Stimulated activated CD4-positive, alpha-beta T cell treated with anti-CD3 and anti-CD28 coated beads, Interleukin-2, amount 100 ng/mL, for 4 hours (primary cell): Measurements from ENCODE around the gene KRT13.
"Not testable (repeated sequence)": the region's sequence is repeated elsewhere in the genome, so short reads cannot be mapped to it uniquely, and the experiment has no call there.

Source experiments
- DNase-seq: peaks from one replicate; pipeline ENCODE4 v3.0.0-alpha.2; 2020; ENCODE audit warnings: low read depth

KRT13 gene

DNA sequence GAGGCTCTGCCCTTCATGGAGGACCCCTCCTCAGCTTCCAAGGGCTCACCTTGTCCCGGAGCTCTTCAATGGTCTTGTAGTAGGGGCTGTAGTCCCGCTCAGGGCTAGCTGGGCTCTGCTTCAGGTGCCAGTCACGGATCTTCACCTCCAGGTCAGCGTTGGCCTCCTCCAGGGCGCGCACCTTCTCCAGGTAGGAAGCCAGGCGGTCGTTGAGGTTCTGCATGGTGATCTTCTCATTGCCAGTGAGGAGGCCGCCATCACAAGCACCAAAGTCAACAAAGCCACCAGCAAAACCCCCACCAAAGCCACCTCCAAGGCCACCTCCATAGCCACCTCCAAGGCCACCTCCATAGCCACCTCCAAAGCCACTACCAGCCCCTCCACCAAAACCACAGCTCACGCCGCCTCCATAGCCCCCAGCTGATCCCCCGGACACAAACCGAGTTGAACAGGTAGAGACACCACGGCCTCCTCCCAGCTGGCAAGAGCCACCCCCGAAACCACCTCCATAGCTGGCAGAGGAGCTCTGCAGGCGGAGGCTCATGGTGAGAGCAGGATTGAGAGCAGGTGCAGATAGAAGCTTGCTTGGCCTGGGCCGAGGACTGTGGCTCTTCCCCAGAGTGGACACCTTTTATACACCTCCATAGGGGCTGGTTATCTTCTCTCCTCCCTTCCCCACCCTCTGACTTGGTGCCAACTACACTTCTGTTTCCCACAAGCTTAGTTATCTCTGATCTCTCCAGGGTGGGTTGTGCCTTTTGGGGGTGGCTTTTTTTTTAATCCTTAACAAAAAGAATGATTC is at the start of gene KRT13:
KRT13 (minus strand) TSS at position 606 of the 802 bp plus-strand sequence; CDS start at position 544, 62 bp downstream.
- no peak for DNase-seq

DNA sequence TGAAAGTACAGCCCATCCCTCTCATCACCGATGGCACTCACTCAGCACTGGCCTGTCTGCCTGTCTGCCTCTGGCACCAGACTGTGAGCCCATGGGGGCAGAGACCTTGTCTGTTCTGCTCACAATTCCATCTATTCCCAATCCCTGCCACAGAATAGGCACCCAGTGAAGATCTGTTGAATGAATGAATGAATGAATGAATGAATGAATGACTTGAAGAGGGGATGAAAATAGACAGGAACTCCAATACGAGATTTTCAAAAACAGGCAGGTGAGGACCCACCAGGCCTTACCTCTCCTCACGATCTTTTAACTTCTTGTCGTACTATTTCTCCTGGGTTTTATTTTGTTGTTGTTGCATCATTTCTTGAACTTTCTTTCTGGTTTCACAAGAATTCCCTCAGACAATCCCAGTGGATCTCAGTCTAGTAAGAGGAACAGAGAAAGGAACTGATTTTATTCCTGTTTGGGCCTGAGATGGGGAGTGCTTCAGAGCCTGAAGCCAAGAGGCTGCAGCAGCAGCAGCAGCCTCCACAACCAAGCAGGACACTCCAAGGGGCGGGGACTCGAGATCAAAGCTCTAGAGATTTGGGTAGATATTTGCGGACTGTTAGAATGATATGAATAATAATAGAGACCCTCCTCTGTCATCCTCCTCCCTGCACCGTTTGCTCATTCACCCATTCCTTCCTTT is 48.7 kb upstream of the KRT13 start:
- DNase-seq, result no peak

DNA sequence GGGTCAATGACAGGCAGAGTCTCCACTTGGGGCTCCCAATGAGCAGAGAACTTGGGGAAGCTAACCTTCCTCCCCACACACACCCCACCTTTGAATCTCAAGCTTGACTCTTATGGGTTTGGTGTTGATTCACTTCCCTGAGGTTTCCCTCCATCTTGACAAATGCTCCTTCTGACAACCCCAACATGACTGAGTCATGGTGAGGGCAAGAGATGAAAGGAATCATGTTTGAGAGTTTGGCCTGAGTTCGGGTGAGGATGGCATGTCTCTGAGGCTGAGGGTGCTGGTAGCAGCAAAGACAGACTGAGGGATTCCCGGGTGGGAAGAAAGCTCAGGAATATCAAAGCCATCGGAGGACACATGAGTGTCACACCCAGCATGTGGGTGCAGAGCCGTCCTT is 47.8 kb upstream of the KRT13 start:
- DNase-seq, result no peak

DNA sequence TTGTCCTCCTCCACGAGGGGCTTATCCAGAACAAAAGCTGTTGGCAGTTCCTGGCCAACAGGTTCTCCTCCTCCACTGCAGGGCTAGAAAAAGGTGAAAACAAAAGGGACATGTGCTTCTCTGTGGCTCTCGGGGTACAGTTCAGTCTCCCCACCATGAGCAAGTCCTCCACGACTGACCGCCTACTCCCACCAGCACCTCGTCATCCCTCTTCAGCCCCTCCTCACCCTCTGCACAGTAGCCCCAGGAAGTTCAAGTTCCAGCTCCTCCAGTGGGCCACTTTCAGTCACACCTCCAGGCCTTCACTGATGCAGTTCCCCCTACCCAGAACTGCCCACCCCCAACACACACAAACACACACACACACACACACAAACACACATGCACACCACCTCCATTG is 47.0 kb upstream of the KRT13 start:
- DNase-seq, result no peak

DNA sequence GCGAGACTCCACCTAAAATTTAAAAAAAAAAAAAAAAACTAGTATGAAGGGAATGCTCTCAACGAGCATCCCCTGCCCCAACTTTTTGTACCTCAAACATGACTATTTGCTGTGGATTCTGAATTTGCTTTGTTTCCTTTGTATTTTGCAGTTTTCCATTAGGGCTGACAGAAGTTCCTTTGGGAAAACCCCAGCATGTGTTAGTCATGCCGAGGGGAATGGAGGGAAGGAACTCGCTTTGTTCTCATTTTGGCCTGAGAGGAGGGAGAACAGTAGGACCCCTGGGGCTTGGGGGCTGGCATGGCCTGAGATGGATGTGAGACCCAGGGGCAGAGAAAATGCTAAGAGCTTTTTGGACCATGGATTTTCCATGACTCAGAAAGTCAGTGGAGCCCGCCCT is 46.0 kb upstream of the KRT13 start:
- DNase-seq, result no peak

DNA sequence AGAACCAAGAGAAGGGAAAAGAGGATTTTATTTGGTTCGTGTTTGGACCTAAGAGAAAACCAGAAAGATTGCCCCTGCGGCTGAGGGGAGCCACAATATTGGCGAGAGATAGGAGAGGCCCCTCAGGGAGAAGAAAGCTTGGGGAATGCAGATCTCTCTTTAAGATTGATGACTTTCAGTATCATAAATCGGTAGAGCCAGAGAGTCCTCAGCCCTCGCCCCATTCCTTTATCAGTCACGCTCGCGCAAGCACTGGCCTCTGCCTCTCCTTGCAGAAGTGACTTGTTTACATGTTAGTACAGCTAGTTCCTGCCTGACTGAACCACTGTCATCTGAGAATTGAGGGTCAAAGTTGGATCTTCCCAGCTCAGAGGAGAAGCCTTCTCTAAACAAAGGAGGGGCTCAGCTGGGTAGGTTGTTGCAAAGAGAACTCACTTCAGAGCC is 44.2 kb upstream of the KRT13 start:
- DNase-seq, result no peak

DNA sequence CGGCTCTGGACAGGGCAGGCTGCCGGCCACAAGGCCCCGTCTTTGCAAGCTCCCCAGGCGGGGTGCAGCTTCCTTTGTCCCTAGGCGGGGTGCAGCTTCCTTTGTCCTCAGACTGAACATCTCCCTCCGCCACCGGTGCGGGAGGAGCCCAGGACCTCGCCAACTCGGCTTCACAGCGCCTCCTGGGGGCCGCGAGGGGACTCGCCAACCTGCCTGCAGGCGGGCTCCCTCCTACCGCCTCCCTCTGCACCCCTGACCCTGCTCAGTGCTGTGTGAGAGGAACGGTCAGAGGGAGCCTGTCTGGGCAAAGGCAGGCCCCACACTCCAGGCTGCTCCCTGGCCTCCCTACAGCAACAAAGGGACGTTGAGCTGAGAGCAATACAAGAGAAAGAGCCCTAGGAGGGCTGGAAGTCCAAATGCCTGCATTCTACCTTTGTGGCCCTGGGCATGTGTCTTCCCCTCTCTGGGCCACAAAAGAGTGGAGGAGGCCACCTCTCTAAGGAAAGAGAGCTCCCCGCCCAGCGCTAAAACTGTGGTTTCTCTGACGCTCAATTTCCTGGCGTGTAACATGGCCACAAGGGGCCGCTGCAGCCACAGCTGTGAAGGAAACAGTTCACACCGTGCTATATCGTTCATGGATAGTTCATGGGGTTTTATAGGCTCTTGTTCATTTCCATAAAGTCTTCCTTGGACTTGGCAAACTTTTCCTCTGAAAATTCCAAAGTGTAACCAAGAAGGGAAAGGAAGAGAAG is 43.6 kb upstream of the KRT13 start:
- DNase-seq, result peak; percentile 74

DNA sequence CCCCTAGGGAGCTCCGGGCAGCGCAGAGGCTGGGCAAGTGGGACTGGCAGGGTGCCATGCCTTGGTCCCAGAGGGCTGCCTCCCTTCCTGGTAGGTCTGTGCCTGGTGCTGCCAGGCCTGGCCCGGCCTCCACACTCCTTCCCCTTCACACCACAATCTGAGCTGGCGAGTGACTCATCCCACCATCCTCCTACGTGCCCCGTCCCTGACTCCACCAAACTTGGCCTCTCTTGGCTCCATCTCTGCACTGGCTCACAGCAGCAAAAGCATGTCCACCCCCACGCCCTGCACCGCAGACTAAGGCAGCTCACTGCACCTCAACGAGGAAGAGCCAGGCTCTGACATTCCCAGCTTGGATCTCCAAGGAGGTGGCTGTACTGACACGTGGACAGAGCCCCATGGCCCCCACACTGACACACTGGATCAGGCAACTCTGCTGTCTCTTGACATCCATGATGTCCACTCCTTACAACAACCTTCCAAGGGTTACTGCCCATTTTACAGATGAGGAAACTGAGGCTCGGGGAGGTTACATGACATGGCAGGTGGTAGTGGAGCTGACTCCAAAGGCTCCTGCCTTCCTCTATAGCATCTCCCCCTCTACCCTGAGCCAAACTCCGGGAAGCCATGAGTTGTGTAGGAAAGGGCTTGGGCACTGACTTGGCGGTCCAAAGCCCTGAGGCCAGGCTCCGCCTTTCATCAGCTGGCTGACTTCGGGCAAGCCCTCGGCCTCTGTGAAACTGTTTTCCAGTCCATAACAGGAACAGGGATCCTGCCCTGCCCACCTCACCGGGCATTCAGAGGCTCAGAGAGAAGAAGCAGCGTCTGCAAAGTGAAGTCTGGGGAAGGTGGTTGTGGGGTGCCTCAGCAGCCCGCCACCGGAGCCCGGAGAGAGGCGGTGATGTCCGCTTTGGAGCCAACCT is 42.8 kb upstream of the KRT13 start:
- DNase-seq, result peak; percentile 62

DNA sequence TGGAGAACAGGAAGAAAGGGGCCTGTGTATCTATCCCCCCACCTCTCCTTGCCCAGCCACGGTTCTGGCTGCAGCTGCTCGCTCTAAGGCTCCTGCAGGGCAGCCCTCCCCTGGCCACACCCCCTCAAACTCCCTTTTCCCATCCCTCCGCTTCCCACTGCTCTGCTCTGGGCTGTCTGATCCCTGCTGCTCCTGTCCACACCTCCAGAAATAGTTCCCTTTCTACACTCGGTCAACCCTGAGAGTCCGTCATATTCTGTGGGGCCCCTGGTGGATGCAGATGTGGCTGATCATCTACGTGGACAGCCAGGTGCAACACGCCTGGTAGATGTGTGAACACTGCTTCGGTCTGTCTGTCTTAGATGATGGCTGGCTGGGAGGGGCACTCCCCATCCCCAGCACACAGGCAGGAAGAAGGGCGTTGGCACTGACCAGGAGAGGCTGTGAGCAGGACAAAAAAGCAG is 42.0 kb upstream of the KRT13 start:
- DNase-seq, result no peak

DNA sequence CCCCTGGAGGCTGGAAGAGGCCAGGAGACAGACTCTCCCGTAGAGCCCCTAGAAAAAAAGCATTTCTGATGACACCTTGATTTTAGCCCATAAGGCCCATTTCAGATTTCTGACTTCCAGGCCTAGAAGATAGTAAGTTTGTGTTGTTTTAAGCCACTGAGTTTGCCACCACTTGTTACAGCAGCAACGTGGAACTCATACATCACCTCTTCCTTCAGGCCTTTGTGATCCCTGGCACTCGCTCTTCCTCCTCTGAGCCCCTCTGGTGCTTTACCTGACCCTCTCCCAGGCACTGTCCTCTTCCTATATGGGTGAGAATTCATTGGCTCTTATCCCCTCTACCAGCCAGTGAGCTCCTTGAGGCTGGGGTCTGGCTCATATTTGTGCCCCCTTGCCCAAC is 41.4 kb upstream of the KRT13 start:
- DNase-seq, result no peak

DNA sequence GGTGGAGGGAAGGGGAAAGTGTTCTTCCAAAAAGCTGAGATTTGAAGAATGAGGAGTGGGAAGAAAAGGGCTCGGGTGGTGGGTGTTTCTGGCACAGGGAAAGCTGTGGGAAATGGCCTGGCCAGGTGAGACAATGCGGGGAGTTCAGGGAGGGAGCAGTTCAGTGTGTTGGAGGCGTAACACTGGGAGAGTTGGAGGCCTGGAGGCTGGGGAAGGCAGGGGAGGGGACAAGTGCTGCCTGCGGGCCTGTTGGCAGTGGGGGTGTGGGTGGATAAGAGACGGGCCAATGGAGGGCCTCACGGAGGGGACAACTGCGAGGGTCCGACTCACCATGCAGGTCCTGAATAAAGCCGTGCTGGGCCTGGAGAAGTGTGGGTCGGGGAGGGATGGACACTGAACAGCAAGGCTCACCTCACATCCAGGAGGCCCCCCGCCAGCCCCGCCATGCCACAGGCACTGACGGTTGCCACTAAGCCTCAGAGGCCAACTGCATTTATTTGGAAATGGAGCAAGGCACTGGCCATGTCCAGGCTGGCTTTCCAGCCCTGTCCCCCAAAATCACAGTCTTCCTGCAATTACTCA is 40.5 kb upstream of the KRT13 start:
- DNase-seq, result no peak

DNA sequence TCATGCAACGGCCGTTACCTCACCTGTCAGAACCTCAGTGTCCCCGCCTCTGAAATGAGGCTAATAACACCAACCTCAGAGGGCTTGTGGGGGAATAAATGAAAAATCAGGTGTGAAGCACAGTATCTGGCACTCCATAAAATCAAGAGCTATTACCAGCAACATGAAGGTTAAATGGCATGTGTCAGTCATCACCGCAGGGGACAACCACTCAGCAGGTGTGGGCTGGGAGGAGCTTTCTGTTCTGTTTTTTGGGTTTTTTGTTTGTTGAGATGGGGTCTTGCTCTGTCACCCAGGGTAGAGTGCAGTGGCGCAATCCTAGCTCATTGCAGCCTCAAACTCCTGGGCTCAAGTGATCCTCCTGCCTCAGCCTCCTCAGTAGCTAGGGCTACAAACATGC is 39.5 kb upstream of the KRT13 start:
- no peak for DNase-seq

DNA sequence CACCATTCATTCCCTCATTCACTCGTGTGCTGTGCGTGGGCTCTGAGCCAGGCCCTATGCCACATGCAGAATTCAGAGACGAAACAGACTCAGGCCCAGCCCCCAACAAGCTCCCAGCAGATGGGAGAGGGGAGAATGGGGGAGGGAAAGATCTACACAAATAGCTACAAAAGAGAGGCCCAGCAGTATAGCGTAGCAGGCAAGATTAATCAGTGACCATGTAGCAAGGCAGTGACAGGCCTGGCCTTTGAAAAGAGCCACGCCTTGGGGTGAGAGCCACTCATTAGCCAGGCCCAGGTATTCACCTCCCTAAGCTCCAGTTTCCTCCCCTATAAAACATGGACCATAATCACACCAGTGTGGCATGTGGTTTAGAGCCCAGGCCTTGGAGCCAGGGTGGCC is 39.1 kb upstream of the KRT13 start:
- DNase-seq, result no peak

DNA sequence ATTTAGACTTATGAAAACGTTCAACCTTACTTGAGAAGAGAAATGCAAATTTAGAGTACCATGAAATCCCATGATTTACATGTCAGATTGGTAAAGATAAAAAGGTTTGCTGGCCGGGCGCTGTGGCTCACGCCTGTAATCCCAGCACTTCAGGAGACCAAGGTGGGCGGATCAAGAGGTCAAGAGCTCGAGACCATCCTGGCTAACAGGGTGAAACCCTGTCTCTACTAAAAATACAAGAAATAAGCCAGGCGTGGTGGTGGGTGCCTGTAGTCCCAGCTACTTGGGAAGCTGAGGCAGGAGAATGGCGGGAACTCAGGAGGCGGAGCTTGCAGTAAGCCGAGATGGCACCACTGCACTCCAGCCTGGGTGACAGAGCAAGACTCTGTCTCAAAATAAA is 37.4 kb upstream of the KRT13 start:
- not testable (repeated sequence) for DNase-seq

DNA sequence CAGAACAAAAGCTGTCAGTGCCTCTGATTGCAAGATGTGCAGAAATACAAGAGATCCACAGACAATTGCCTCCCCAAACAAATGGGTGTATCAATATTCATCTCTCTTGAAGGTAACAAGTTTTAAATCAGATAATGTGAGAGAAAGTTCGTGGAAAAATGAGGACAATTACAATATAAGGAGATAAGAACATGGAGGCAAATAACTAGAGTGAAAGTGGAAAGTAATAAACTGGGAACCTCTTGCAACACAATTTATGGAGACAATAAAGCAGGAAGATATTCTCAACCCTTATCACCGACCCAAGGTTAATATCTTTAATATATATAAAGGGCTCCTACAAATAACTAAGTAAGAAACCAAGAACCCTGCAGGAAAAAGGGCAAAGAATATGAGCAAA is 36.9 kb upstream of the KRT13 start:
- no peak for DNase-seq

DNA sequence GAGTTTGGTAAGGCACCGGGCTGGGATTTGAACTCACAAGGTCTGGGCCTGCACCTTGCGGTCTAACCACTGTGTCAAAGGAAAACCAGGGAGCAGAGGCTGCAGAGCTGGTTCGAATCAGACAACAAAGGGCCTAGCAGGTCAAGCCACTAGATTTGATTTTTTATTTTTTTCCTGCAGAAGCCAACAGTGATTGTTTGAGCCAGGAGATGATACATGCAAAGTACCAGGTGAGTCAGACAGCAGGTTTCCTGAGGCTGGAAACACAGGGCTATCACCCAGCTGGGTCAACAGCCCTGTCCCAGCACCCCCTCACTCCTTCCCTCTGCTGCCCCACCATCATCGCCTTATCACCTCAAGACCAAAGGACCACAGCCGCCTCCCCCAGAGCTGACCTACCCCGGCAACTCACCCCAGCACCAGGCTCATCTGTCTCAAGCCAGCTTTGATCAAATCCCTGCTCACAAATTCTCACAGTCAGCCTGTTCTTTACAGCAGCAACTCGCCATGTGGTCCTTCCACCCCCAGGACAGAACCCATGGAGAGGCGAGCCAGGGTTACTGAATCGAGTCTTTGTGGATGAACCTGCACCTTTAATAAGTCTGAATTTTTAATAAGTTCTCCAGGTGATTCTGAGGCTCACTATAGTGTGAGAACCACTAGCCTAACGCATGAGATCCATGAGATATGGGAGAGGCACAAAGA is 35.7 kb upstream of the KRT13 start:
- DNase-seq, result no peak

DNA sequence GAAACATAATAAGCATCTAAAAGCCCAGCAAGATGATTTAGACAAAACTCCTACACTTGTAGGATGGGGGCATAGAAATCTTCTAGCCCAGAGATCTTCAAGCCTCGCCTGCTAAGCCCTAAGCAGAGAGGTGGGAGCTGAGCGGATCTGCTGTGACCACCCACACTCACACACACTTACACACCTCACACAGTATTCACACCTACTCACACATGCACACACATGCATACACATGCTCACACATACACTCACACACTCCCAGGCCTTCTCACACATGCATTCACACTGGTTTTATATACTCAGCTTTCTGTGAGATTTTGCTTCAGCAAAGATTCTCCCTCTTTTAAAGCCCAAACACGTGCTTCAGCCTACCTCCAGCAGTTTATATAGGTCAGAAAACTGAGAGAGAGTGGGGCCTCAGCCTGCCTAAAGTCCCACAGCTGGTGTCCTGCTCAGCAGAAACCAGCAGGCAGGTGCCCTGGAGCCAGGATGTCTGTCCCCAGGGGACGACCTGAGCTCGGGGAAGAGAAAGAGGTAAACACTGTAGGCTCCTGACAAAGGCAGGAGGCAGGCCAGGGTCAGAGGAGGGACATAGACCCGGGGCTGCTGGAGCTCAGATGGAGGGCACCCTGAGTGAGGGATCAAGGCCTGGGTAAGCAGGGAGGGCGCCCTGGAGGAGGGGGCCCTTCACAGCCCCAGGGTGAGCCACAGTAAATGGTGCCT is 34.7 kb upstream of the KRT13 start:
- no peak for DNase-seq

DNA sequence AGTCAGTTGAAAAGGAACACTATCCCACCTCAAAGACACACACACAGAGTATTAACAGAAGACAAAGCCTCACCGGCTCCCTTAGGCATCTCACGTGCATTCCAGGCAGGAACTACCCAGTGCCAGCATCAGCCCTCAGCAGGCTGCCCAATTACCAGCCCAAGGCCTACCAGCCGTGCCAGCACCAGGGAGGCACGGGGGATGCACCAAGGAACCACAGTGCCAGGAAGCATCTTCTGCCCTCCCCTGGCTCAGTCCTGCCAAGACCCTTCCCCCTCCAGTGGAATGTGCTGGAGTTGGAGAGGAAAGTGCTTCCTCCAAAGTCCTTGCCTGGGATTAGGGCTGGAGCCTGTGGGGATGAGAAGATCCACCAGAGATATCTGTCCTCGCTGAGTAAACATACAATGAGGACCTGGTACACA is 33.7 kb upstream of the KRT13 start:
- DNase-seq, result no peak

DNA sequence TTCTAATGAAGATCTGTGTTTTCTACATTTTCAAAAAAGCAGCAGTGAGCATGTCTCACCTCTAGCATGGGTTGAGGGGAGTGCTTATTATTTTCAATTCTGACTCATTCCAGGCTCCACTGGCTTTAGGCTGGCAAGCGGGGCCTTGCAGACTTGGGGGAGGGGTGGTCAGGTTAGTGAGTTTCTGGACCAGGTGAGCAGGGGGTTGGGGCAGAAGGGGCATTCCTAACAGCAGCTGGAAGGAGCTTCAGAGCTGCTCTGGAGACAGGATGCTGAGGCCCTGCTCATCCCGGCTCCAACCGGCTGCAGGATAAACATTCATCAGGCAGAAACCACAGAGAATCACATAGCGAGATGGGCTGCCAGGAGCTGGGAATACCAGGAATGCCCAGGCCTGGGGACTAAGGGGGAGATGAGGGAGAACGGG is 33.2 kb upstream of the KRT13 start:
- DNase-seq, result no peak

DNA sequence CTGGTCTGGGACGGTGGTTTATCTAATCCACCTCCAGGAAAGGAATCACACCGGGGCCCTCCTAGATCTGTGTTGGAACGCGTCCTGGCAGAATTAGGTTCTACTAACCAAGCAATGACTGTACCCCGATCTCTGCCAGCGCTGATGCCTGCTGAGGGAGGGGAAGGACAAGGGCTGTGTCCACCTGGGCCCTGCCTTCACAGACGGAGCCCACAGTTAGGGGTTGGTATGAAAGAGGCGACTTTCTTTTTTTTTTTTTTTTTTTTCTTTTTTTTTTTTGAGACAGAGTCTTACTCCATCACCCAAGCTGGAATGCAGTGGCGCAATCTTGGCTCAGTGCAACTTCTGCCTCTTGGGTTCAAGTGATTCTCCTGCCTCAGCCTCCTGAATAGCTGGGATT is 32.6 kb upstream of the KRT13 start:
- no peak for DNase-seq
